ENCODE measurements around the gene TMEM202. TPM values are rescaled to one million over a fixed set of nuclear protein-coding genes. Genes with fewer than 3 reads are reported as not detected.
"Not testable (repeated sequence)": the region's sequence is repeated elsewhere in the genome, so short reads cannot be mapped to it uniquely, and the experiment has no call there.

TMEM202 gene
- total and polyA plus RNA-seq, 4 experiments from 2014 or later: not detected

DNA sequence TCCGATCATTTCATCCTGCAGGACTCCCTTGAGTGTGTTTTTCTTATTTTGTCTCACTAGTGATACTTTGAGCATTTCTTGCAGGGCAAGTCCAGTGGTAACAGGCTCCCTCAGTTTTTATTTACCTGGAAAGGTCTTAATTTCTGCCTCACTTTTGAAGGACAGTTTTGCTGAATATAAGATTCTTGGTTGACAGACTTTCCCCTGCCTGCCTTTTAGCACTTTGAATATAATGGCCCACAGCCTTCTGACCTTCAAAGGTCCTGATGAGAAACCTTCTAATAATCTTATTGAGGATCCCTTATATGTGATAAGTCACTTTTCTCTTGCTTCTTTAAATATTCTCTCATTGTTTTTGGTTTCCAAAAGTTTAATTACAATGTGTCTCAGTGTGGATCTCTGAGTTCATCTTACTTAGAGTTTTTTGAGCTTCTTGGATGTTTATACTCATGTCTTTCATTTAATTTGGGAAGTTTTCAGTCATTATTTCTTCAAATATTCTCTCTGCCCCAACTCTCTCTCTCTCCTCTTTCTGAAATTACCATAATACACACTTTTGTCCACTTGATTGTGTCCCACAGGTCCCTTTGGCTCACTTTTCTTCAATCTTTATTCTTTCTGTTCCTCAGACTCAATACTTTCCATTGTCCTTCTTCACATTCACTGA, 39.7 kb downstream of the TMEM202 start:
- Histone ChIP-seq H3K27me3 (ENCODE audit: insufficient read depth, low read length) (no peaks in the 10 kb centered on the region), H3K4me1 (ENCODE audit: insufficient read depth, low read length) (no peaks in the 10 kb centered on the region), H3K9me3 (ENCODE audit: control insufficient read depth in 1 of 2, low read length in 2 of 2) (no peaks in the 10 kb centered on the region), H3K27ac (ENCODE audit: low read depth, low read length) (no peak overlapping the region), H3K4me3 (ENCODE audit: low read length in 2 of 2) (no peak overlapping the region), H3K36me3 (ENCODE audit: insufficient read depth, low read length) (no peaks in the 10 kb centered on the region)
- CTCF ChIA-PET (ENCODE audit: partially characterized antibody): no interaction called here
- H3K27ac Mint-ChIP-seq: peak overlapping the region in 1 of 7 donors; percentile 66
- H3K9me3 Mint-ChIP-seq: peaks cover 0 to 38% (median 22%) of the 10 kb centered on the region in 8 donors
- POLR2A ChIA-PET (ENCODE audit: partially characterized antibody): no interaction called here
- H3K4me3 Mint-ChIP-seq: no peak overlapping the region
- DNase-seq: no peak
- no peaks in the 10 kb centered on the region for H3K4me1 Mint-ChIP-seq
- peaks cover 19 to 27% of the 10 kb centered on the region in 2 donors for H3K27me3 Mint-ChIP-seq
- intact Hi-C loops (cut with micrococcal nuclease): no loop called here
- H3K36me3 Mint-ChIP-seq: peaks cover 6 to 13% of the 10 kb centered on the region in 2 donors

DNA sequence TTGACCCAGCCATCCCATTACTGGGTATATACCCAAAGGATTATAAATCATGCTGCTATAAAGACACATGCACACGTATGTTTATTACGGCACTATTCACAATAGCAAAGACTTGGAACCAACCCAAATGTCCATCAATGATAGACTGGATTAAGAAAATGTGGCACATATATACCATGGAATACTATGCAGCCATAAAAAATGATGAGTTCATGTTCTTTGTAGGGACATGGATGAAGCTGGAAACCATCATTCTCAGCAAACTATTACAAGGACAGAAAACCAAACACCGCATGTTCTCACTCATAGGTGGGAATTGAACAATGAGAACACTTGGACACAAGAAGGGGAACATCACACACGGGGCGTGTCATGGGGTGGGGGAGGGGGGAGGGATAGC, 44.7 kb downstream of the TMEM202 start:
- peaks cover 0 to 16% (median 10%) of the 10 kb centered on the region in 8 donors for H3K9me3 Mint-ChIP-seq
- H3K36me3 ChIP-seq (ENCODE audit: insufficient read depth, low read length); H3K27ac ChIP-seq (ENCODE audit: low read depth, low read length); intact Hi-C loops (cut with micrococcal nuclease); POLR2A ChIA-PET (ENCODE audit: partially characterized antibody); CTCF ChIA-PET (ENCODE audit: partially characterized antibody); H3K4me1 ChIP-seq (ENCODE audit: insufficient read depth, low read length); H3K4me3 ChIP-seq (ENCODE audit: low read length in 2 of 2); H3K27me3 ChIP-seq (ENCODE audit: insufficient read depth, low read length); H3K27ac Mint-ChIP-seq; H3K4me1 Mint-ChIP-seq; H3K36me3 Mint-ChIP-seq; H3K9me3 ChIP-seq (ENCODE audit: control insufficient read depth in 1 of 2, low read length in 2 of 2); H3K4me3 Mint-ChIP-seq; DNase-seq: not testable (repeated sequence)
- H3K27me3 Mint-ChIP-seq: peaks cover 12 to 21% of the 10 kb centered on the region in 2 donors

DNA sequence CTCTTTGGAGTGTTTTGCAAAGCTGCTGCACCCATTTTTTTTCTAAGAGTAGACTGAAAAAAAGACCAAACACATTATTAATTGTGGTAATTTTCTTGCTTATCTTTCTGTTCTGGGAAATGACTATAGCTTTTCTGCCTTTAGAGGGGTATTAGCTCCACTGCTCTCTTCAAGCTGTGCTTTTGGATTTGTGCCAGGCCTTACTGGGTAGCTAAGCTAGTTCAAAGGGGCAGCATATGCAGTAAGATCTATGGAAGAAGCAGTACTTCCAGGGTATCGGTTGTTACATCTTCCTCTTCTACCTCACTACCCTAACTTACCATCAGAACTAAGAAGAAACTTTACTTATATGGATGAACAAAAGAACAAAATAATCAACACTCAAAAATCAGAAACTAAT, 47.3 kb downstream of the TMEM202 start:
- Histone ChIP-seq H3K4me1 (ENCODE audit: insufficient read depth, low read length) (no peaks in the 10 kb centered on the region), H3K27ac (ENCODE audit: low read depth, low read length) (no peak overlapping the region), H3K9me3 (ENCODE audit: control insufficient read depth in 1 of 2, low read length in 2 of 2) (no peaks in the 10 kb centered on the region), H3K27me3 (ENCODE audit: insufficient read depth, low read length) (no peaks in the 10 kb centered on the region), H3K36me3 (ENCODE audit: insufficient read depth, low read length) (no peaks in the 10 kb centered on the region), H3K4me3 (ENCODE audit: low read length in 2 of 2) (no peak overlapping the region)
- Mint-ChIP-seq H3K27me3 (peaks cover 9 to 18% of the 10 kb centered on the region in 2 donors), H3K4me1 (no peaks in the 10 kb centered on the region), H3K27ac (no peak overlapping the region), H3K36me3 (no peaks in the 10 kb centered on the region), H3K4me3 (no peak overlapping the region), H3K9me3 (peaks cover 0 to 7% (median 0%) of the 10 kb centered on the region in 8 donors)
- ChIA-PET POLR2A (ENCODE audit: partially characterized antibody) (no interaction called here), CTCF (ENCODE audit: partially characterized antibody) (no interaction called here)
- no peak for DNase-seq
- intact Hi-C loops (cut with micrococcal nuclease): no loop called here

DNA sequence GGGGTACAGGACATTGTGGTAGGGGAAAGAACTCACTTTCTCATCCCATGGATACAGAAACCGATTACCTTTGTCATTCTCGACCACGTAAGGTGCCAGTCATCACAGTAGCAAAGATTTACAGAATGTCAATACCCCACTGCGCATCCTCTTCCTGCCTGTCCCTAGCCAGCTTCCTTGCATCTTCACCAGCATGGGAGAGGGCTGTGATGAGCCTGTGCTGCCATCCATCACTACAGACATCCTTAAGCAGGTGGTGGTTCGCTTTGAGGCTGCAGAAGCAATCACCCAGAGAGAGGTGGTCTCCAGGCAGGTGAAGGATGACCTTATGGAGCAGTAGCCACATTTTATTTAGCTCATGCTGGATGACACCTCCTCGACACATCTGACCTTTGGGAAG, 52.7 kb downstream of the TMEM202 start:
- Mint-ChIP-seq H3K4me3 (no peak overlapping the region), H3K36me3 (no peaks in the 10 kb centered on the region), H3K27me3 (no peaks in the 10 kb centered on the region), H3K4me1 (no peaks in the 10 kb centered on the region), H3K9me3 (no peaks in the 10 kb centered on the region), H3K27ac (no peak overlapping the region)
- no peaks in the 10 kb centered on the region for H3K36me3 ChIP-seq (ENCODE audit: insufficient read depth, low read length)
- ChIA-PET POLR2A (ENCODE audit: partially characterized antibody) (no interaction called here), CTCF (ENCODE audit: partially characterized antibody) (no interaction called here)
- no peak overlapping the region for H3K4me3 ChIP-seq (ENCODE audit: low read length in 2 of 2)
- no peaks in the 10 kb centered on the region for H3K27me3 ChIP-seq (ENCODE audit: insufficient read depth, low read length)
- H3K4me1 ChIP-seq (ENCODE audit: insufficient read depth, low read length): no peaks in the 10 kb centered on the region
- H3K9me3 ChIP-seq (ENCODE audit: control insufficient read depth in 1 of 2, low read length in 2 of 2): no peaks in the 10 kb centered on the region
- no peak for DNase-seq
- no peak overlapping the region for H3K27ac ChIP-seq (ENCODE audit: low read depth, low read length)
- intact Hi-C loops (cut with micrococcal nuclease): no loop called here

- H3K27me3 Mint-ChIP-seq: no peaks in the 10 kb centered on the region
- ChIA-PET CTCF (ENCODE audit: partially characterized antibody) (no interaction called here), POLR2A (ENCODE audit: partially characterized antibody) (no interaction called here)
- Histone ChIP-seq H3K36me3 (ENCODE audit: insufficient read depth, low read length) (no peaks in the 10 kb centered on the region), H3K9me3 (ENCODE audit: control insufficient read depth in 1 of 2, low read length in 2 of 2) (no peaks in the 10 kb centered on the region), H3K27me3 (ENCODE audit: insufficient read depth, low read length) (no peaks in the 10 kb centered on the region), H3K4me3 (ENCODE audit: low read length in 2 of 2) (no peak overlapping the region), H3K27ac (ENCODE audit: low read depth, low read length) (no peak overlapping the region), H3K4me1 (ENCODE audit: insufficient read depth, low read length) (no peaks in the 10 kb centered on the region)
- intact Hi-C loops (cut with micrococcal nuclease): no loop called here
- no peak overlapping the region for H3K27ac Mint-ChIP-seq
- H3K4me1 Mint-ChIP-seq: no peaks in the 10 kb centered on the region
- DNase-seq: no peak
- no peak overlapping the region for H3K4me3 Mint-ChIP-seq
- H3K36me3 Mint-ChIP-seq: no peaks in the 10 kb centered on the region
- no peaks in the 10 kb centered on the region for H3K9me3 Mint-ChIP-seq
Observed at GRCh38 chr15:72451224-72451623, 53.1 kb downstream of the TMEM202 start.

GRCh38 chr15:72456684-72457083, 58.6 kb downstream of the TMEM202 start:
- H3K4me3 ChIP-seq (ENCODE audit: low read length in 2 of 2): no peak overlapping the region
- POLR2A ChIA-PET (ENCODE audit: partially characterized antibody): no interaction called here
- H3K27ac Mint-ChIP-seq: no peak overlapping the region
- no peak overlapping the region for H3K27ac ChIP-seq (ENCODE audit: low read depth, low read length)
- DNase-seq: no peak
- no peaks in the 10 kb centered on the region for H3K9me3 Mint-ChIP-seq
- no peak overlapping the region for H3K4me3 Mint-ChIP-seq
- no peaks in the 10 kb centered on the region for H3K36me3 ChIP-seq (ENCODE audit: insufficient read depth, low read length)
- H3K27me3 Mint-ChIP-seq: peaks cover 0 to 1% of the 10 kb centered on the region in 2 donors
- no peaks in the 10 kb centered on the region for H3K36me3 Mint-ChIP-seq
- no peaks in the 10 kb centered on the region for H3K9me3 ChIP-seq (ENCODE audit: control insufficient read depth in 1 of 2, low read length in 2 of 2)
- peaks cover 6% of the 10 kb centered on the region for H3K4me1 ChIP-seq (ENCODE audit: insufficient read depth, low read length)
- H3K4me1 Mint-ChIP-seq: peaks cover 2 to 4% (median 4%) of the 10 kb centered on the region in 4 donors
- intact Hi-C loops (cut with micrococcal nuclease): no loop called here
- CTCF ChIA-PET (ENCODE audit: partially characterized antibody): no interaction called here
- H3K27me3 ChIP-seq (ENCODE audit: insufficient read depth, low read length): no peaks in the 10 kb centered on the region

Other genes with a start within 250 kb of the TMEM202 start
- not detected for gene GRAMD2A, start 200.5 kb upstream of the TMEM202 start, total RNA-seq
- gene GRAMD2A, start 200.5 kb upstream of the TMEM202 start, polyA plus RNA-seq: not detected
- 100 to 1,000 TPM; 378 to 383 TPM for gene PKM, start 167.1 kb upstream of the TMEM202 start, total RNA-seq
- gene PKM, start 167.1 kb upstream of the TMEM202 start, polyA plus RNA-seq: 100 to 1,000 TPM; 440 to 658 TPM
- gene PARP6, start 125.8 kb upstream of the TMEM202 start, total RNA-seq: 100 to 1,000 TPM; 111 TPM
- 10 to 100 TPM in 1 of 2 donors, 1 to 10 TPM in 1; 7.5 to 34.0 TPM for gene PARP6, start 125.8 kb upstream of the TMEM202 start, polyA plus RNA-seq
- 1 to 10 TPM; 2.6 to 4.9 TPM for gene CELF6, start 78.1 kb upstream of the TMEM202 start, total RNA-seq
- gene CELF6, start 78.1 kb upstream of the TMEM202 start, polyA plus RNA-seq: not detected
- 10 to 100 TPM; 84.4 to 84.6 TPM for gene HEXA, start 22.3 kb upstream of the TMEM202 start, total RNA-seq
- gene HEXA, start 22.3 kb upstream of the TMEM202 start, polyA plus RNA-seq: 100 to 1,000 TPM in 1 of 2 donors, 10 to 100 TPM in 1; 69.9 to 102 TPM
- gene ARIH1, start 76.0 kb downstream of the TMEM202 start, total RNA-seq: 100 to 1,000 TPM; 203 to 210 TPM
- gene ARIH1, start 76.0 kb downstream of the TMEM202 start, polyA plus RNA-seq: 10 to 100 TPM; 10.5 to 36.8 TPM